Retinal pigment epithelial cell (primary cell): ENCODE results near the gene SCYGR2.

Source experiments
- DNase-seq: peaks from one replicate; pipeline ENCODE4 v3.0.0-alpha.2; 2010; ENCODE audit warnings: low read depth
- H3K4me3 ChIP-seq: 2 replicates; pipeline ENCODE4 v1.5.1; 2011; ENCODE audit warnings: mild to moderate bottlenecking, low read length, control low read depth, moderate library complexity
- CTCF ChIP-seq: conservative IDR thresholded peaks from 2 replicates; pipeline ENCODE4 v1.5.1; 2011; ENCODE audit warnings: low read depth, low read length, control low read depth, inconsistent platforms

The SCYGR2 gene

GRCh38 chr2:227612546-227613271 lies 14.0 kb downstream of the SCYGR2 start:
- TF ChIP-seq CTCF, result no peak
- DNase-seq, result no peak
- no peak overlapping the region for H3K4me3 ChIP-seq

GRCh38 chr2:227613272-227613660 lies 14.6 kb downstream of the SCYGR2 start:
- no peak for TF ChIP-seq CTCF
- no peak for DNase-seq
- no peak overlapping the region for H3K4me3 ChIP-seq

- H3K4me3 ChIP-seq, result no peak overlapping the region
- no peak for TF ChIP-seq CTCF
- DNase-seq, result no peak
These were observed 15.6 kb downstream of the SCYGR2 start for GRCh38 chr2:227614246-227614645.

- no peak for TF ChIP-seq CTCF
- no peak within 1 kb of the TSS for H3K4me3 ChIP-seq
- no peak for DNase-seq
These were observed 16.0 kb downstream of the SCYGR2 start, which contains the start of gene SCYGR3 for GRCh38 chr2:227614740-227615139. Gene SCYGR3 (minus strand): TSS chr2:227614840. CDS start chr2:227614840, 0 bp downstream.

GRCh38 chr2:227615181-227615580 lies 16.5 kb downstream of the SCYGR2 start:
- DNase-seq, result no peak
- TF ChIP-seq CTCF, result no peak
- no peak overlapping the region for H3K4me3 ChIP-seq

- no peak for TF ChIP-seq CTCF
- H3K4me3 ChIP-seq, result no peak overlapping the region
- DNase-seq, result no peak
These were observed 17.2 kb downstream of the SCYGR2 start for GRCh38 chr2:227615906-227616305.

- no peak overlapping the region for H3K4me3 ChIP-seq
- DNase-seq, result no peak
- no peak for TF ChIP-seq CTCF
These were observed 17.9 kb downstream of the SCYGR2 start for GRCh38 chr2:227616631-227617030.
